ENCODE results near the gene MGMT.

The MGMT gene

GRCh38 chr10:129521161-129522025 lies 54.4 kb downstream of the MGMT start:
- no peak for DNase-seq (ENCODE audit: low spot score)

GRCh38 chr10:129522041-129522585 lies 55.1 kb downstream of the MGMT start:
- no peak for DNase-seq (ENCODE audit: low spot score)

GRCh38 chr10:129523031-129523722 lies 56.1 kb downstream of the MGMT start:
- no peak for DNase-seq (ENCODE audit: low spot score)

GRCh38 chr10:129523723-129524316 lies 56.8 kb downstream of the MGMT start:
- no peak for DNase-seq (ENCODE audit: low spot score)

GRCh38 chr10:129524936-129525335 lies 57.9 kb downstream of the MGMT start:
- DNase-seq (ENCODE audit: low spot score): no peak

GRCh38 chr10:129525401-129525801 lies 58.4 kb downstream of the MGMT start:
- no peak for DNase-seq (ENCODE audit: low spot score)

- DNase-seq (ENCODE audit: low spot score): no peak
Measured at GRCh38 chr10:129526943-129527342, 59.9 kb downstream of the MGMT start.

- DNase-seq (ENCODE audit: low spot score): no peak
Measured at GRCh38 chr10:129528376-129528978, 61.4 kb downstream of the MGMT start.

GRCh38 chr10:129530581-129530980 lies 63.5 kb downstream of the MGMT start:
- no peak for DNase-seq (ENCODE audit: low spot score)

- DNase-seq (ENCODE audit: low spot score): no peak
Measured at GRCh38 chr10:129531195-129531968, 64.3 kb downstream of the MGMT start.

GRCh38 chr10:129531969-129532660 lies 65.1 kb downstream of the MGMT start:
- DNase-seq (ENCODE audit: low spot score): no peak

GRCh38 chr10:129532838-129533237 lies 65.8 kb downstream of the MGMT start:
- DNase-seq (ENCODE audit: low spot score): no peak

- DNase-seq (ENCODE audit: low spot score): no peak
Measured at GRCh38 chr10:129533281-129533680, 66.2 kb downstream of the MGMT start.

- DNase-seq (ENCODE audit: low spot score): no peak
Measured at GRCh38 chr10:129534826-129535225, 67.8 kb downstream of the MGMT start.

GRCh38 chr10:129536336-129536735 lies 69.3 kb downstream of the MGMT start:
- DNase-seq (ENCODE audit: low spot score): no peak

GRCh38 chr10:129537151-129537550 lies 70.1 kb downstream of the MGMT start:
- no peak for DNase-seq (ENCODE audit: low spot score)

- no peak for DNase-seq (ENCODE audit: low spot score)
Measured at GRCh38 chr10:129538236-129538635, 71.2 kb downstream of the MGMT start.

GRCh38 chr10:129541200-129541599 lies 74.2 kb downstream of the MGMT start:
- no peak for DNase-seq (ENCODE audit: low spot score)

- no peak for DNase-seq (ENCODE audit: low spot score)
Measured at GRCh38 chr10:129541748-129542487, 74.9 kb downstream of the MGMT start.

- DNase-seq (ENCODE audit: low spot score): no peak
Measured at GRCh38 chr10:129542589-129542988, 75.5 kb downstream of the MGMT start.
